T-cell (primary cell): ENCODE results near the gene HELZ. TPM values are rescaled to one million over a fixed set of nuclear protein-coding genes. Genes with fewer than 3 reads are reported as not detected.
"Not testable (repeated sequence)": the region's sequence is repeated elsewhere in the genome, so short reads cannot be mapped to it uniquely, and the experiment has no call there.

ENCODE experiments used
- ATAC-seq, 4 experiments: fragments of 200-7000 bp in 3 of 4; fragments of 150-1000 bp in 1 of 4; cut with Tn5 transposase; replicated peaks in 1 of 4; 1 replicate in 3 of 4; 2 replicates in 1 of 4; pipeline ENCODE4 v1.10.0; 2021; ENCODE audit warnings: moderate library complexity in 3 of 4, mild to moderate bottlenecking in 2 of 4, moderate number of reproducible peaks in 1 of 4
- CTCF ChIA-PET, 2 donors: fragments of 300-600 bp; sonication (Branson Sonifier 250); formaldehyde crosslinking; loops; one replicate each; lab custom pipeline; 2022; ENCODE audit warnings: antibody characterized with exemption in 2 of 2; lab: Charles Lee
- POLR2A ChIA-PET, 2 donors: fragments of 300-600 bp; sonication (Branson Sonifier 250); formaldehyde crosslinking; loops; one replicate each; lab custom pipeline; 2022; ENCODE audit warnings: antibody characterized with exemption in 2 of 2; lab: Charles Lee
- DNase-seq, 35 experiments: peaks; one replicate each; pipeline versions ENCODE4 v3.0.0 to v3.0.0-alpha.2; 2013 to 2023
- H3K27ac ChIP-seq: one replicate; pipeline ENCODE4 v1.5.1; 2013; ENCODE audit warnings: low read length
- H3K27me3 ChIP-seq, 2 experiments: replicated peaks in 1 of 2; 1 replicate in 1 of 2; 2 replicates in 1 of 2; pipeline versions ENCODE4 v1.6.1 to v1.7.0; 2013; ENCODE audit warnings: low read length in 1 of 2, mixed read lengths in 1 of 2; ENCODE audit not compliant: control insufficient read depth in 2 of 2, insufficient read depth in 2 of 2; ENCODE audit errors: extremely low read depth in 1 of 2
- H3K36me3 ChIP-seq, 2 donors: 1 replicate in 1 of 2; 2 replicates in 1 of 2; pipeline versions ENCODE4 v1.6.1 to v1.7.0; 2013; ENCODE audit warnings: low read length in 1 of 2; ENCODE audit not compliant: control insufficient read depth in 2 of 2, insufficient read depth in 1 of 2; ENCODE audit errors: extremely low read depth in 1 of 2
- H3K4me1 ChIP-seq, 2 experiments: 1 replicate in 1 of 2; 2 replicates in 1 of 2; pipeline versions ENCODE4 v1.6.1 to v1.7.0; 2013; ENCODE audit warnings: low read length in 2 of 2, mixed read lengths in 1 of 2; ENCODE audit not compliant: insufficient read depth in 2 of 2, control insufficient read depth in 1 of 2; ENCODE audit errors: extremely low read depth in 1 of 2
- H3K4me3 ChIP-seq, 2 donors: 1 replicate in 1 of 2; 2 replicates in 1 of 2; pipeline versions ENCODE4 v1.5.1 to v1.7.0; 2013; ENCODE audit warnings: mild to moderate bottlenecking in 2 of 2, low read length in 1 of 2, moderate library complexity in 1 of 2; ENCODE audit not compliant: control insufficient read depth in 1 of 2; ENCODE audit errors: extremely low read depth in 1 of 2
- H3K9me3 ChIP-seq: 2 replicates; pipeline ENCODE4 v1.7.0; 2013
- H3K27ac Mint-ChIP-seq, 2 donors: one replicate each; pipeline ENCODE4 v1.8.0; 2020 to 2021; ENCODE audit warnings: mild to moderate bottlenecking in 2 of 2, mixed read lengths in 2 of 2
- H3K27me3 Mint-ChIP-seq, 2 donors: one replicate each; pipeline ENCODE4 v1.8.0; 2021 to 2022; ENCODE audit warnings: mixed read lengths in 2 of 2
- H3K36me3 Mint-ChIP-seq: one replicate; pipeline ENCODE4 v1.8.0; 2021; ENCODE audit warnings: mixed read lengths
- H3K4me1 Mint-ChIP-seq, 3 donors: one replicate each; pipeline ENCODE4 v1.8.0; 2020 to 2022; ENCODE audit warnings: mixed read lengths in 3 of 3, mild to moderate bottlenecking in 1 of 3
- H3K4me3 Mint-ChIP-seq, 3 donors: one replicate each; pipeline ENCODE4 v1.8.0; 2020 to 2022; ENCODE audit warnings: mild to moderate bottlenecking in 3 of 3, mixed read lengths in 3 of 3, moderate library complexity in 3 of 3
- H3K9me3 Mint-ChIP-seq, 3 donors: one replicate each; pipeline ENCODE4 v1.8.0; 2020 to 2022; ENCODE audit warnings: mixed read lengths in 3 of 3
- WGBS: methylation state at CpG from one replicate; pipeline ENCODE4 v1.1.5; 2013; ENCODE audit warnings: missing lambda C conversion rate; ENCODE audit not compliant: insufficient coverage; 5-methylcytosine and 5-hydroxymethylcytosine counted together
- total RNA-seq, 35 experiments: library from RNA in 6 of 35; stranded (reverse) in 6 of 35; fragments of 120-200 nt in 1 of 35; gene quantifications; one replicate each; pipeline versions ENCODE4 v1.2.1 to v1.2.4 and lab custom pipeline; 2013 to 2026

HELZ gene
- total RNA-seq, 5 donors from 2014 or later (not counting 1 experiment from before 2014, with no cell fraction given): 76.0 to 115 (median 91.6) TPM

DNA sequence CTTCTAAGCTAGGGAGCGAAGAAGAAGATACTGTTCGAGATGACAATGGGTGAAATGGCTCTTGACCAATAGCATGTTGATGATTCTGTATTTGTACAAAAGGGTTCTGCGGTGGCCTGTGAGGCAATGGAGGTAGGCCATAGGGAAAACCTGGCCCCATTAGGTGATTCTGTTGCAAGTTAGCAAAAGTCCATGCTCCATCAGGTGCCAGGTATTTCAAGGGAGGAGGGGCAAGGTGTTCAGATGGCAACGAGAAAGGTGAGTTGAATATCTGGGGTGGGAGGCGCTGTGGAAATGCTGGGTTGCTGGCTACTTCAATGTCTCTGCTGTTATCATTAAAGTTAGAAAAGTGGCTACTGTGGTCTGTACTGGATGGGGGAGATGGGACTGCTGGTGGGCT lies 137.8 kb downstream of the HELZ start:
- H3K27ac ChIP-seq: no peak overlapping the region
- ATAC-seq (no peak), DNase-seq (no peak)
- no peaks in the 10 kb centered on the region for H3K27me3 ChIP-seq
- WGBS: 100% methylated on average over 4 of the region's 5 CpGs
- Mint-ChIP-seq H3K27me3 (no peaks in the 10 kb centered on the region), H3K4me3 (no peak overlapping the region), H3K9me3 (no peaks in the 10 kb centered on the region), H3K4me1 (peaks cover 22 to 25% (median 24%) of the 10 kb centered on the region in 3 donors), H3K27ac (no peak overlapping the region), H3K36me3 (peaks cover 69% of the 10 kb centered on the region)
- ChIA-PET CTCF (no interaction called here), POLR2A (no interaction called here)
- no peaks in the 10 kb centered on the region for H3K4me1 ChIP-seq
- H3K4me3 ChIP-seq: no peak overlapping the region
- H3K36me3 ChIP-seq: peaks cover 0 to 54% of the 10 kb centered on the region in 2 donors
- no peaks in the 10 kb centered on the region for H3K9me3 ChIP-seq

DNA sequence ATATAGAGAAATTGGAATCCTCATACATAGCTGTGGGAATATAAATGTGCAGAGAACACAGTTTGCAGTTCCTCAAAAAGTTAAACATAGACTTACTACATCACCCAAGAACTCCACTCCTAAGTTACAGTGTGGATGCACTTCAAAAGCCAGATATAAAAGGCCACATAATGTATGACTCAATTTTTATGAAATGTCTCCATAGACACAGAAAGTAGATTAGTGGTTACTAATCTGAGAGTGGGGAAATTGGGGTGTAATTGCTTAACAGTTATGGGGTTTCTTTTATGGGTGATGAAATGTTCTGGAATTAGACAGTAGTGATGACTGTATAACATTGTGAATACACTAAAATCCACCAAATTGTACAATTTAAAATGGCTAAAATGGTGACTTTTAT lies 139.8 kb downstream of the HELZ start:
- no peak overlapping the region for H3K27ac Mint-ChIP-seq
- no peak overlapping the region for H3K4me3 ChIP-seq
- DNase-seq (no peak), ATAC-seq (no peak)
- H3K4me1 ChIP-seq: no peaks in the 10 kb centered on the region
- H3K27me3 ChIP-seq: no peaks in the 10 kb centered on the region
- H3K4me3 Mint-ChIP-seq: no peak overlapping the region
- H3K4me1 Mint-ChIP-seq: peaks cover 36 to 43% (median 38%) of the 10 kb centered on the region in 3 donors
- CTCF ChIA-PET: interaction anchor here in 1 of 2 donors (1.1 kb wide), 1 partner anchor 23 kb away, joined by 3 read pairs; no protein-coding TSS in a partner anchor
- peaks cover 0 to 41% of the 10 kb centered on the region in 2 donors for H3K36me3 ChIP-seq
- H3K27me3 Mint-ChIP-seq: no peaks in the 10 kb centered on the region
- no peaks in the 10 kb centered on the region for H3K9me3 ChIP-seq
- peaks cover 67% of the 10 kb centered on the region for H3K36me3 Mint-ChIP-seq
- no peaks in the 10 kb centered on the region for H3K9me3 Mint-ChIP-seq
- POLR2A ChIA-PET: no interaction called here
- H3K27ac ChIP-seq: no peak overlapping the region

GRCh38 chr17:67104641-67105040 lies 140.4 kb downstream of the HELZ start:
- WGBS: 80% methylated on average over 1 of the region's 7 CpGs
- H3K36me3 Mint-ChIP-seq: peaks cover 70% of the 10 kb centered on the region

GRCh38 chr17:67098006-67098405 lies 147.0 kb downstream of the HELZ start:
- no peak overlapping the region for H3K27ac Mint-ChIP-seq
- ATAC-seq: no peak
- Histone ChIP-seq H3K4me3 (no peak overlapping the region), H3K27me3 (no peaks in the 10 kb centered on the region), H3K4me1 (peaks cover 0 to 4% of the 10 kb centered on the region in 2 experiments), H3K9me3 (no peaks in the 10 kb centered on the region), H3K27ac (no peak overlapping the region), H3K36me3 (peaks cover 0 to 12% of the 10 kb centered on the region in 2 donors)
- H3K36me3 Mint-ChIP-seq: peaks cover 50% of the 10 kb centered on the region
- ChIA-PET POLR2A (no interaction called here), CTCF (no interaction called here)
- DNase-seq: no peak
- H3K4me3 Mint-ChIP-seq: no peak overlapping the region
- WGBS: no CpG with 5 or more reads among the region's 1 CpG
- H3K9me3 Mint-ChIP-seq: no peaks in the 10 kb centered on the region
- H3K27me3 Mint-ChIP-seq: no peaks in the 10 kb centered on the region
- H3K4me1 Mint-ChIP-seq: peaks cover 58 to 67% (median 58%) of the 10 kb centered on the region in 3 donors

More at GRCh38 chr17:67104641-67105040, 140.4 kb downstream of the HELZ start:
- H3K4me3 Mint-ChIP-seq, DNase-seq, ATAC-seq, H3K4me3 ChIP-seq, H3K27ac ChIP-seq, H3K4me1 ChIP-seq, H3K9me3 Mint-ChIP-seq, POLR2A ChIA-PET, H3K27me3 ChIP-seq, H3K9me3 ChIP-seq, H3K27me3 Mint-ChIP-seq, CTCF ChIA-PET, H3K27ac Mint-ChIP-seq: not testable (repeated sequence)
- peaks cover 40 to 49% (median 40%) of the 10 kb centered on the region in 3 donors for H3K4me1 Mint-ChIP-seq
- peaks cover 0 to 41% of the 10 kb centered on the region in 2 donors for H3K36me3 ChIP-seq

GRCh38 chr17:67096609-67097008 lies 148.4 kb downstream of the HELZ start:
- H3K4me1 Mint-ChIP-seq: peaks cover 54 to 69% (median 55%) of the 10 kb centered on the region in 3 donors
- CTCF ChIA-PET: interaction anchor here in 1 of 2 donors (0.6 kb wide), 1 partner anchor 1259 kb away, joined by 3 read pairs; no protein-coding TSS in a partner anchor
- H3K27ac Mint-ChIP-seq: no peak overlapping the region

DNA sequence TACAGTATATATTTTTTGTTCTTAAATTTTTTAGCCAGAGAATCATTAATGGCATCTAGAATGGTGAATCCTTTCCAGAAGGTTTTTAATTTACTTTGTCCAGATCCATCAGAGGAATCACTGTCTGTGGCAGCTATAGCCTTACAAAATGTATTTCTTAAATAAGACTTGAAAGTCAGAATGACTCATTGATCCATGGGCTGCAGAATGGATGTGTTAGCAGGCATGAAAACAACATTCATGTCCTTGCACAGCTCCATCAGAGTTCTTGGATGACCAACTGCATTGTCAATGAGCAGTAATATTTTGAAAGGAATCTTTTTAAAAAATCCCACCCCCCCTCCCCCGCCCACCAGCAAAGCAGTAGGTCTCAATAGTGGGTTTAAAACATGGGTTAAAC lies 149.2 kb downstream of the HELZ start:
- WGBS: no CpG with 5 or more reads among the region's 1 CpG
- Mint-ChIP-seq H3K27ac (no peak overlapping the region), H3K9me3 (no peaks in the 10 kb centered on the region), H3K4me3 (no peak overlapping the region), H3K4me1 (peaks cover 51 to 63% (median 52%) of the 10 kb centered on the region in 3 donors), H3K27me3 (no peaks in the 10 kb centered on the region), H3K36me3 (peaks cover 39% of the 10 kb centered on the region)
- Histone ChIP-seq H3K4me3 (no peak overlapping the region), H3K36me3 (peaks cover 0 to 6% of the 10 kb centered on the region in 2 donors), H3K9me3 (no peaks in the 10 kb centered on the region), H3K27me3 (no peaks in the 10 kb centered on the region), H3K4me1 (peaks cover 0 to 4% of the 10 kb centered on the region in 2 experiments), H3K27ac (no peak overlapping the region)
- ATAC-seq: no peak
- ChIA-PET CTCF (no interaction called here), POLR2A (interaction anchor here in 1 of 2 donors (0.6 kb wide), 1 partner anchor 18 kb away, joined by 3 read pairs; no protein-coding TSS in a partner anchor)
- no peak for DNase-seq

More at GRCh38 chr17:67096609-67097008, 148.4 kb downstream of the HELZ start:
- POLR2A ChIA-PET: no interaction called here
- Histone ChIP-seq H3K27ac (no peak overlapping the region), H3K27me3 (no peaks in the 10 kb centered on the region), H3K36me3 (peaks cover 0 to 8% of the 10 kb centered on the region in 2 donors), H3K4me3 (no peak overlapping the region), H3K9me3 (no peaks in the 10 kb centered on the region), H3K4me1 (peaks cover 0 to 4% of the 10 kb centered on the region in 2 experiments)
- ATAC-seq (no peak), DNase-seq (no peak)
- H3K27me3 Mint-ChIP-seq: no peaks in the 10 kb centered on the region
- H3K36me3 Mint-ChIP-seq: peaks cover 44% of the 10 kb centered on the region
- H3K4me3 Mint-ChIP-seq: no peak overlapping the region
- H3K9me3 Mint-ChIP-seq: no peaks in the 10 kb centered on the region
- no CpG with 5 or more reads among the region's 1 CpG for WGBS
